ENCODE measurements around the gene PTPRG.

- peak; percentile 88 for TF ChIP-seq CTCF (conservative IDR thresholded peaks at IDR 0.05; ENCODE audit: low read depth, low read length)
- no peak for TF ChIP-seq EZH2 (IDR thresholded peaks at IDR 0.05; ENCODE audit: low read length, unreplicated experiment)
Measured at GRCh38 chr3:62188681-62189375, 627.5 kb downstream of the PTPRG start.

All from PC-3 (cell line).